A549 treated with AZD2906 at 1 μM for 4 hours (cell line): ENCODE results near the gene KRT20. TPM values are rescaled to one million over a fixed set of nuclear protein-coding genes. Genes with fewer than 3 reads are reported as not detected.

ENCODE experiments used
- total RNA-seq: library from RNA; stranded (reverse); fragments of 200-300 nt; extraction: Qiagen RNA extraction; gene quantifications from 5 replicates; pipeline ENCODE4 v1.2.3, GENCODE V29; 2022

Gene KRT20, protein sequence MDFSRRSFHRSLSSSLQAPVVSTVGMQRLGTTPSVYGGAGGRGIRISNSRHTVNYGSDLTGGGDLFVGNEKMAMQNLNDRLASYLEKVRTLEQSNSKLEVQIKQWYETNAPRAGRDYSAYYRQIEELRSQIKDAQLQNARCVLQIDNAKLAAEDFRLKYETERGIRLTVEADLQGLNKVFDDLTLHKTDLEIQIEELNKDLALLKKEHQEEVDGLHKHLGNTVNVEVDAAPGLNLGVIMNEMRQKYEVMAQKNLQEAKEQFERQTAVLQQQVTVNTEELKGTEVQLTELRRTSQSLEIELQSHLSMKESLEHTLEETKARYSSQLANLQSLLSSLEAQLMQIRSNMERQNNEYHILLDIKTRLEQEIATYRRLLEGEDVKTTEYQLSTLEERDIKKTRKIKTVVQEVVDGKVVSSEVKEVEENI
- 0.11 to 0.30 TPM (median 0.23 TPM) in 5 replicates for total RNA-seq

DNA sequence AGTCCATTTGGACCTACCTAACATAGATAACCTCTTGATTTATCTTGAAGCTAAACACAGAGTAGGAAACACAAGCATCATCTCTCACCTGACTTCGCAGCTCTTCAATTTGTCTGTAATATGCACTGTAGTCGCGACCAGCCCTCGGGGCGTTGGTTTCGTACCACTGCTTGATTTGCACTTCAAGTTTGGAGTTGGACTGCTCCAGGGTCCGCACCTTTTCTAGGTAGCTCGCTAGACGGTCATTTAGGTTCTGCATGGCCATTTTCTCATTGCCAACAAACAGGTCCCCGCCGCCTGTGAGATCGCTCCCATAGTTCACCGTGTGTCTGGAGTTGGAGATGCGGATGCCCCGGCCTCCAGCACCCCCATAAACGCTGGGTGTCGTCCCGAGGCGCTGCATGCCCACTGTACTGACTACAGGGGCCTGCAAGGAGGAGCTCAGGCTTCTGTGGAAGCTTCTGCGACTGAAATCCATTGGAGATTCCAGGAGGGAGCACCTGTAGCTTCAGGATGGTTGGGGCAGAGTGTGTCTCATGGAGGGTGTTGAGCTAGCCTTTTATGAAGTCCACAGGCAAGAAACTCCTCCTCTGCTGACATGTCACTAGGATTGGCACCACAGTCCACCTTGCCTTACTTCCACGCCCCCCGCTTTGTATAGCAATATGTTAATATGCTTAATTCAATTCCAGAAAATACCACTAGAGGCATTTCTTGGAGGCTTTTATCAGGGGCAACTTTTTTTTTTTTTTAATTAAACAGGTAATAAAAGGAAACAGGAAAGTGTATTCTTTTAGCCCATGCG is at the start of gene KRT20:
KRT20 (minus strand) TSS at position 535 of the 805 bp plus-strand sequence; CDS start at position 478, 57 bp downstream.

DNA sequence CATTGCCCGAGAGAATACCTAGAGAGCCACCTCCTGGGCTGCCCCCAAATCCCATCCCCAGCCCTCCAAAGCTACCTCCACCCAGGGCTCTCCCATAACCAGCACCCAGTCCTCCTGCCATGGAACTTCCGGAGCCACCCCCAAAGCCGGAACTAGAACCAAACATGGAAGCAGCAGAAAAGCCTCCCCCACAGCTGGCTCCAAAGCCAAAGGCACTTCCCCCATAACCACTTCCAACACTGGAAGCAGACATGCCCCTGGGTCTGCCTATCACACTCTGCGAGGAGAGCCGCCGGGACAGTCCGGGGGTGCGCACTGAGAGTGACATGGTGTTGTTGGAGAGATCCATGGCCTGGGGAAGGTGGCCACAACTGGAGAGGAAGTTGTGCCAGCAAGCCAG is 18.2 kb downstream of the KRT20 start, which contains the start of gene KRT12:
KRT12 (minus strand) TSS at position 386 of the 400 bp plus-strand sequence; CDS start at position 349, 37 bp downstream.

Other genes starting within 250 kb of the KRT20 start
- 105 to 110 TPM (median 106 TPM) in 5 replicates for gene SMARCE1, start 237.4 kb downstream of the KRT20 start, total RNA-seq
- gene KRT222, start 220.1 kb downstream of the KRT20 start, total RNA-seq = 0.30 to 0.57 TPM (median 0.40 TPM) in 5 replicates
- gene KRT24, start 181.5 kb downstream of the KRT20 start, total RNA-seq = not detected in 5 replicates
- not detected in 5 replicates for gene KRT25, start 129.9 kb downstream of the KRT20 start, total RNA-seq
- gene KRT26, start 113.0 kb downstream of the KRT20 start, total RNA-seq = not detected in 5 replicates
- gene KRT27, start 102.7 kb downstream of the KRT20 start, total RNA-seq = not detected in 5 replicates
- gene KRT28, start 85.3 kb downstream of the KRT20 start, total RNA-seq = not detected in 5 replicates
- 65.4 to 117 TPM (median 102 TPM) in 5 replicates for gene KRT10, start 62.6 kb downstream of the KRT20 start, total RNA-seq
- not detected in 5 replicates for gene KRT12, start 18.0 kb downstream of the KRT20 start, total RNA-seq
- gene KRT23, start 52.4 kb upstream of the KRT20 start, total RNA-seq = 0.08 to 0.14 TPM (median 0.10 TPM) in 4 of 5 replicates, not detected in the other
- gene KRT39, start 81.7 kb upstream of the KRT20 start, total RNA-seq = not detected in 5 replicates
- not detected in 5 replicates for gene KRT40, start 99.1 kb upstream of the KRT20 start, total RNA-seq
- gene KRTAP3-3, start 108.9 kb upstream of the KRT20 start, total RNA-seq = not detected in 5 replicates
- gene KRTAP3-2, start 114.7 kb upstream of the KRT20 start, total RNA-seq = 0.20 to 0.57 TPM (median 0.29 TPM) in 5 replicates
- gene KRTAP3-1, start 123.9 kb upstream of the KRT20 start, total RNA-seq = not detected in 5 replicates
- not detected in 5 replicates for gene KRTAP1-5, start 142.0 kb upstream of the KRT20 start, total RNA-seq
- gene KRTAP1-4, start 145.0 kb upstream of the KRT20 start, total RNA-seq = not detected in 5 replicates
- gene KRTAP1-3, start 149.6 kb upstream of the KRT20 start, total RNA-seq = not detected in 5 replicates
- not detected in 5 replicates for gene KRTAP1-1, start 156.2 kb upstream of the KRT20 start, total RNA-seq
- not detected in 5 replicates for gene KRTAP2-1, start 162.1 kb upstream of the KRT20 start, total RNA-seq
- gene KRTAP2-2, start 170.0 kb upstream of the KRT20 start, total RNA-seq = not detected in 5 replicates
- 0.18 TPM in 1 of 5 replicates, not detected in the others for gene KRTAP2-3, start 174.9 kb upstream of the KRT20 start, total RNA-seq
- not detected in 5 replicates for gene KRTAP2-4, start 180.6 kb upstream of the KRT20 start, total RNA-seq
- not detected in 5 replicates for gene KRTAP4-7, start 198.9 kb upstream of the KRT20 start, total RNA-seq
- not detected in 5 replicates for gene KRTAP4-8, start 212.9 kb upstream of the KRT20 start, total RNA-seq
- gene KRTAP4-16, start 217.0 kb upstream of the KRT20 start, total RNA-seq = not detected in 5 replicates
- not detected in 5 replicates for gene KRTAP4-9, start 220.1 kb upstream of the KRT20 start, total RNA-seq
- not detected in 5 replicates for gene KRTAP4-11, start 233.1 kb upstream of the KRT20 start, total RNA-seq
- gene KRTAP4-12, start 238.9 kb upstream of the KRT20 start, total RNA-seq = not detected in 5 replicates